NCI-H1092 treated with DMSO at 0.1 percent for 48 hours (cell line): ENCODE data around the gene UBE2K.
"Not testable (repeated sequence)": the region's sequence is repeated elsewhere in the genome, so short reads cannot be mapped to it uniquely, and the experiment has no call there.

Experiments
- DNase-seq: peaks from one replicate; lab custom pipeline; 2025; lab: John Stamatoyannopoulos, UW

The UBE2K gene

DNA sequence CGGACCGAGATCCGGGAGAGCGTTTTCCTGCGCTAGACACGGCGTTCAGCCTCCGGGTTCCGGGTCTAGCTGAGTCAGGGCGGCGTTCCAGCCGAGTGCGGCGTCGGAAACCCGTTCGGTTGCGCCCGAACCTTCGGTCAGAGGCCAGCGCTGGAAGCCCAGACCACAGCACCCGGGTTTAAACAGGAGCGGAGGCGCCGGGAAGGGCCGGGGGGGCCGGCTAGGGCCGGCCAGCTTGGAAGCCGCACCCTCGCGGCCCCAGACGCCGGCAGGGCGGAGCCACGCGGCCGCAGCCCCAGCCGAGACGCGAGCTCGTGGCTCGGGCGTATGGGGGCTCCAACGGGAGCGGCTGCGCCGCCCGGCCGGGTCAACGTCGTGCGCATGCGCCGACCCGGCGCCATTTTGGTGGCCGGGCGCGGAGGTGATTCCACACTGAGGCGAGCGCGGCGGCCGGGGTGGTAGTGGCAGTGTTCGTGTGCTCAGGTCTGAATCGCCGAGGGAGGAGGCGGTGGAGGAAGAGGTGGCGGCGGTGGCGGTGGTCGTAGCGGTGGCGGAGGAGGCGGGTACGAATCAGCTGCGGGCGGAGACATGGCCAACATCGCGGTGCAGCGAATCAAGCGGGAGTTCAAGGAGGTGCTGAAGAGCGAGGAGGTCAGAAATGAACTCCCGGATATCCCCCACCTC is at the start of gene UBE2K:
UBE2K (plus strand) TSS at position 397 of the 684 bp plus-strand sequence; CDS start at position 589, 192 bp downstream.
- peak; percentile 80 for DNase-seq

DNA sequence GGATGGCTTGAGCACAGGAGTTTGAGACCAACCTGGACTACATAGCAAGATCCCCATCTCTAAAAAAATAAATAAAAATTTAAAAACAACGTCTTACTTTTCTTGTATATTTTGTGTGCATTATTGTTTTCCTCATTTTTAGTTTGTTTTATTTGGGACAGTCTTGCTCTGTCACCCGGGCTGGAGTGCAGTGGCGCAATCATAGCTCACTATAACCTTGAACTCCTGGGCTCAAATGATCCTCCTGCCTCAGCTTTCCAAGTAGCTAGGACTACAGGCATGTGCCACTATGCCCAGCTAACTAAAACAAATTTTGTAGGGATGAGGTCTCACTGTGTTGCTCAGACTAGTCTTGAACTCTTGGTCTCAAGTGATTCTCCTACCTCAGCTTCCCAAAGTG is 49.7 kb upstream of the UBE2K start:
- DNase-seq = no peak

DNA sequence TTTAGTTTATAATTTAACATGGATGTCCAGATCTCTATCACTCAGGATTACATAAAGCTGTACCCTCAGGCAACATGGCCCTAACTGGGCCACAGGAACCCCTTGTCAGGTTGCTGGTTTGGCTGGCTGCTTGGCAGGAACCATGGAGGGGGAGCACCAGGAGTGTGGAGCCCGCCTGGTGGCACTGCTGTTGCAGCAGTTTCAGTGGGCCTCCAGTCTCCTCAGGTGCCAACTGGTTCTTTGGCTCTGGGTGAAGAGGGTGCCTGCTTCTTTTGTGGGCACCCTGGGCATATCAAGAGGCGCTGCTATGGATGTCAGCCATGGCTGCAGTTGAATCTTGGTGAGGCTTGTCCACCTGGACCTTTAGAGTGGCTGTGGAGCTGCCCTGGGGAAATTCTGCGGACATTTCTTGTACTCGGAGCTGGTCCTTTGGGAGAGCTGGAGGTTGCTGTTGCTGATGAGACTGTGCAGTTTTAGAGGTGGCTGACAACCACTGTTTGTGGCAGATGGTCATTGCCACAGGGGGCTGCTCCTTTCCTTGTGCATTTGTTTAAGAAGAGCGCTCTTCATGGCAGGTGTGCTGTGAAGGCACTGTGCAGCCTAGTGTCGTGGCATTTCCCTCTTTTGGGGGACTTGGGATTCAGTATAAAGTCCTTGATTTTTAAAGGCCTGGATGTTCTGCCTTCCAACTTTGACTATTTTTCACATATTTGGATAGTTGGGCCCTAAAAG is 48.9 kb upstream of the UBE2K start:
- DNase-seq = no peak

DNA sequence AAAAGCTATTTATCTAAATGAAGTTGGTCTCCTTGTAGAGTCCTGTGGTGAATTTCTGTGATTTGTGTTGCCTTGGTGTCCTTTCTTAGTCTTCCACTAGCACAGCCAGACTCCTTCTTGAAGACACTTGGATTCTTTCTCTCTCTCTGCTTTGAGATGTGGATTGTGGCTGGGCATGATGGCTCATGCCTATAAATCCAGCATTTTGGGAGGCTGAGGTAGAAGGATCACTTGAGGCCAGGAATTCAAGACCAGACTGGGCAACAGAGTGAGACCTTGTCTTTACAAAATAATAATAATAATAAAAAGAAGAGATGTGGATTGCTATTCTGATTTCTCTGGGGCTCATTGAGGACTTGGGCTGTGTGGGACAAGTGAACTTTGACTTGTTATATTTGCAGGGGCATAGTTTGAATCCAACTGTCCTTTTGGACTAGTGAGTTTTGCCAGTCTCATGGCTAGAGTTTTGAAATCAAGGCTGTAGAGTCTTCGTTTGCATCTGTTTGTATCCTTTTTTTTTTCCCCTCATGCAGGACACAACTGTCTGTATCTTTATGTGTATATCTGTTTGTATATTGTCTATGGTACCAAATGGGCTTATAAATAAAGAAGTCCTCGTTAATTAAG is 48.2 kb upstream of the UBE2K start:
- no peak for DNase-seq

DNA sequence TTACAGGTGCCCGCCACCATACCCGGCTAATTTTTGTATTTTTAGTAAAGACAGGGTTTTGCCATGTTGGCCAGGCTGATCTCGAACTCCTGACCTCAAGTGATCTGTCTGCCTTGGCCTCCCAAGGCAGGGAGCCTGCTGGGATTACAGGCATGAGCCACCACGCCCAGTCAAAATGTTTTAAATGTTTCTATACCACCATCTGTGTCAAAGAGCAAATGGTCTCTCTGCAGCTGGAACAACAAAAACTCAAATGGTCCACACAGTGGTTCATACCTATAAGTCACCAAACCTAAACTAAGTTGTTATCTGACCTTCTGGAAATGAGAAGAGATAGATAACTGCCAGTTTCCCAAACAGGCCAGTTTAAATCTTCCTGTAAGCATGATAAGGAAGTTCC is 46.4 kb upstream of the UBE2K start:
- DNase-seq = not testable (repeated sequence)

DNA sequence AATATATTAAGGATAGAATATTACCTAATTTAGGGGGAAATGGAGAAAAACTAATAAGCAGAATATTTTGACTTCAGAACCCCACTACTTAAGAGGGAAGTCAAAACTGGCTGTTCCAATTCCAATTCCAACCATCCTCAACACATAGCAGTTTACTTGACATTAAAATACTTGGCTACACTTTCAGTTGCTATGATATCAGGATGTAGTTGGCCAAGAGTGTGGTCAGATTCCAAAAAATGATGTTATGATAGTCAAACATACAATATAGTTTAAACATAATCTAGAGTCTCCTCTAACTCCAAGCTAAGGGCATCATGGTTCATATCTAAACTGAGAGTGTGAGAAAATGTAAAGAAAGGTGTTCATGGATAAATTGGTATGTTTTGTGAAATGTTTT is 42.7 kb upstream of the UBE2K start:
- no peak for DNase-seq

DNA sequence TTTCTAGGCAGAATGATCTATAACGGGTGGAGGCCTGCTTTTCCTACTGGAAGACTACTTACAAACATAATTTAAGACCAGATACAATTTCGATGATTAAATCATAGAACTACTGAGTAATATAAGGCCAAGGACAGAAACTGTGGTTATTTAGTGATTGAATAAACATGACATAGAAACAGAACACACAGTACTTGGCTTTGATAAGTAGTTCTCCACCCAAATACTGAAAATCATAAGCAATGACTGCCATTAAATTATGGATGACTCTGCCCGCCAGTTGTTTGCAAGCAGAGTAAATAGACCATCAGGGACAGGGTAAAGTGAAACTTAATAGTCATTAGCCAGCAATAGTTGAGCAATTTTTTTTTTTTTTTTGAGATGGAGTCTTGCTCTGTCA is 42.1 kb upstream of the UBE2K start:
- no peak for DNase-seq

GRCh38 chr4:39656638-39657037 is 41.3 kb upstream of the UBE2K start:
- not testable (repeated sequence) for DNase-seq

GRCh38 chr4:39657465-39657864 is 40.5 kb upstream of the UBE2K start:
- no peak for DNase-seq

GRCh38 chr4:39658756-39659155 is 39.2 kb upstream of the UBE2K start:
- no peak for DNase-seq

GRCh38 chr4:39660045-39660444 is 37.9 kb upstream of the UBE2K start:
- no peak for DNase-seq

DNA sequence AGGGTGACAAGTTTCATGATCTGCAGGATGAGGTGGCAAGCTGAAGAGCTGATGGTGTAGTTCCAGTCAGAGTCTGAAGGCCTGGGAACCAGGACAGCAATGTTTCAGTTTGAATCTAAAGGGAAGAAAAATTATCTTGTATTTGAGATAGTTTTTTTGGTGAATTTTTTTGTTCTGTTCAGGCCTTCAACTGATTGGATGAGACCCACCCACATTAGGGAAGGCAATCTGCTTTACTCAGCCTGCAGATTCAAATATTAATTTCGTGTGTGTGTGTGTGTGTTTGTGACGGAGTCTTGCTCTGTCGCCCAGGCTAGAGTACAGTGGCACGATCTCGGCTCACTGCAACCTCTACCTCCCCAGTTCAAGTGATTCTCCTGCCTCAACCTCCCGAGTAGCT is 37.2 kb upstream of the UBE2K start:
- no peak for DNase-seq

- DNase-seq = no peak
These were observed 35.3 kb upstream of the UBE2K start for GRCh38 chr4:39662683-39663082.

GRCh38 chr4:39664828-39665731 is 32.9 kb upstream of the UBE2K start:
- DNase-seq = no peak

DNA sequence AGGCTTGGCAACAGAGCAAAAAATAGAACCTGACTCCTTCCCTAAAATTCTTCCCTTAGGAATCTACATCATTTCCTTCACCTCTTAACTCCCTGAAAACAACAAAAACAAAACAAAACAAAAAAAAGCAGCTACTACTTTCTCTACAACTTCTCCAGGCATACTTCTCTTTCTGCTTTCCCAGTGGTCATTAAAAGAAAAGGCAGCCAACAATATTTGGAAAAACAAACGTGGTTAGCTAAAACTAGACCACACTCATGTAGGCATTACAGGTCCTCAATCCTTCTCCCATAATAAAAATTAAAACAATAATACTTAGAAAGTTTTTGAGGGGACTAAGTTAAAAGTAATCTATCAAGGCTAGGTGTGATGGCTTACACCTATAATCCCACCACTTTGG is 30.2 kb upstream of the UBE2K start:
- DNase-seq = no peak

GRCh38 chr4:39668887-39669286 is 29.0 kb upstream of the UBE2K start:
- DNase-seq = no peak

GRCh38 chr4:39670296-39670695 is 27.6 kb upstream of the UBE2K start:
- not testable (repeated sequence) for DNase-seq

DNA sequence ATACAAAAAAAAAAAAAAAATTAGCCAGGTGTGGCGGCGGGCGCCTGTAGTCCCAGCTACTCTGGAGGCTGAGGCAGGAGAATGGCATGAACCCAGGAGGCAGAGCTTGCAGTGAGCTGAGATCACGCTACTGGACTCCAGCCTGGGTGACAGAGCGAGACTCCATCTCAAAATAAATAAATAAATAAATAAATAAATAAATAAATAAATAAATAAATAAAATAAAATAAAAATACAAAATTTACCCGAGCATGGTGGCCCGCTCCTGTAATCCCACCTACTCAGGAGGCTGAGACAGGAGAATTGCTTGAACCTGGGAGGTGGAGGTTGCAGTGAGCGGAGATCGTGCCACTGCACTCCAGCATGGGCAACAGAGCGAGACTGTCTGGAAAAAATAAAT is 22.3 kb upstream of the UBE2K start:
- DNase-seq = not testable (repeated sequence)

DNA sequence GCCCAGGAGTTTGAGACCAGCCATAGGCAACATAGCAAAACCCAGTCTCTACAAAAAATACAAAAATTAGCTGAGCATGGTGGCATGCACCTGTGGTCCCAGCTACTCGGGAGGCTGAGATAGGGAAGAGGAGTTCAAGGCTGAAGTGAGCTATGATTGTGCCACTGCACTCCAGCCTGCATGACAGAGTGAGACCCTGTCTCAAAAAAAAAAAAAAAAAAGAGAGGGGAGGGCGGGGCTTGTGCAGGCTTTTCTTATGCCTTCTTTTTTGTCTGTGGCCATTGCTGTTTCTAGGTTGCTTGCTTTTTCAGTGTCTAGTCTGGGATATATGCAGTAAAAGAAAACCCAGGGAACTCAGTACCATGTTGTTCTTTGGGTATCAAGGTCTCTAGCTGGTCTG is 16.9 kb upstream of the UBE2K start:
- DNase-seq = not testable (repeated sequence)

DNA sequence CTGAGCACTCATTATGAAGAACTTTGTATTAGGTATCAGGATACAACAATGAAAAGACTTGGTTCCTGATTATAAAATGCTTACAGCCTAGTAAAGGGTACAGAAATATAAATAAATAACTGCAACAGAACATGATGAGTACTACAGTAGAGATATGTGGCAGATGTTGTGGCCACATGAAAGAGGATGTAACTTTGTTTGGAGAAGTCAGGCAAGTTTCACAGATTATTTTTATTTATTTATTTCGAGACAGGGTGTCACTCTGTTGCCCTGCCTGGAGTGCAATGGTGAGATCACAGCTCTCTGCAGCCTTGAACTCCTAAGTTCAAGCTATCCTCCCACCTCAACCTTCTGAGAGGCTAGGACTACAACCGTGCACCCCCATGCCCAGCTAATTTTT is 15.8 kb upstream of the UBE2K start:
- no peak for DNase-seq

DNA sequence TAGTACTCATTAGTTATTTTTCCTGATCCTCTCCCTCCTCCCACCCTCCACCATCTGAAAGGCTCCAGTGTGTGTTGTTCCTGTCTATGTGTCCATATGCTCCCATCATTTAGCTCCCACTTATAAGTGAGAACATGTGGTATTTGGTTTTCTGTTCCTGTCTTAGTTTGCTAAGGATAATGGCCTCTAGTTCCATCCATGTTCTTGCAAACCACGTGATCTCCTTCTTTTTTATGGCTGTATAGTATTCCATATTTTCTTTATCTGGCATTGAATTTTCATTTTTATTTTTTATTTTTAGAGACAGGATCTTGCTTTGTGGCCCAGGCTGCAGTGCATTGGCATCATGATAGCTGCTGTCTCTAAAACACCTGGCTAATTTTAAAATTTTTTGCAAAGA is 11.9 kb upstream of the UBE2K start:
- no peak for DNase-seq

- DNase-seq = no peak
These were observed 10.9 kb upstream of the UBE2K start for GRCh38 chr4:39687014-39687413.
